ENCODE measurements around the gene NLRC3. TPM values are rescaled to one million over a fixed set of nuclear protein-coding genes. Genes with fewer than 3 reads are reported as not detected.

The NLRC3 gene
- total and polyA plus RNA-seq, 7 donors = 0.25 to 1.4 (median 0.76) TPM

DNA sequence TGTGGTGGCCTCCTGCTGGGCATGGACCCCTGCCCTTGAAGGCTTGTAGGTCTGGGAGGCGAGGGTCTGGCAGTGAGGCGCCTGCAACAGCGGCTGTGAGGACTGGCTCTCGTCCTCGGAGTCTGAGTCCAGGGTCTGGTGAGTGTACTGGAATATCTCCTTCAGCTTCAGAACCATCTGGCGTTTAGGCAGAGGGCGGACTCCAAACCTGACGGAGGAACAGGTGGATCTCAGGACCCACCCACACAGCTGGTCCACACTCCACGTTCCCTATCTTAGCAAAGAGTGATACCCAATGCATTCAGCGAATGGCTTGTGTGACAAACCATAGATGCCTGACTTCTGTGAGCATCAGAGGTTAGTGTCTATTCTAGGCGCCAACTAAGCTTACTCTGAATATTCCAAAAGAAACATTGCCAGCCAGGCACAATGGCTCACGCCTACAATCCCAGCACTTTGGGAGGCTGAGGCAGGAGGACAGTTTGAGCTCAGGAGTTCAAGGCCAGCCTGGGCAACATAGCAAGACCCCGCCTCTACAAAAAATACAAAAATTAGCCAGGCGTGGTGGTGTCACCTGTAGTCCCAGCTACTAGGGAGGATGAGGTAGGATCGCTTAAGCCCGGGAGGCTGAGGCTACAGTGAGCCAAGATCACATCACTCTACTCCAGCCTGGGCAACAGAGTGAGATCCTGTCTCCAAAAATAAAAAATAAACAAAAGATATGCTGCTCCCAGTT is 6.3 kb upstream of the NLRC3 start:
- H3K4me3 ChIP-seq = no peak overlapping the region
- intact Hi-C loops (cut with DNase I) = no loop called here
- ATAC-seq (no peak), DNase-seq (peak in 1 of 2 donors; percentile 30)
- 93 to 94% (median 94%) methylated on average over 15 to 16 of the region's 16 CpGs for WGBS, 3 donors
- no peak overlapping the region for H3K27ac ChIP-seq
- TF ChIP-seq, protein P1, sequence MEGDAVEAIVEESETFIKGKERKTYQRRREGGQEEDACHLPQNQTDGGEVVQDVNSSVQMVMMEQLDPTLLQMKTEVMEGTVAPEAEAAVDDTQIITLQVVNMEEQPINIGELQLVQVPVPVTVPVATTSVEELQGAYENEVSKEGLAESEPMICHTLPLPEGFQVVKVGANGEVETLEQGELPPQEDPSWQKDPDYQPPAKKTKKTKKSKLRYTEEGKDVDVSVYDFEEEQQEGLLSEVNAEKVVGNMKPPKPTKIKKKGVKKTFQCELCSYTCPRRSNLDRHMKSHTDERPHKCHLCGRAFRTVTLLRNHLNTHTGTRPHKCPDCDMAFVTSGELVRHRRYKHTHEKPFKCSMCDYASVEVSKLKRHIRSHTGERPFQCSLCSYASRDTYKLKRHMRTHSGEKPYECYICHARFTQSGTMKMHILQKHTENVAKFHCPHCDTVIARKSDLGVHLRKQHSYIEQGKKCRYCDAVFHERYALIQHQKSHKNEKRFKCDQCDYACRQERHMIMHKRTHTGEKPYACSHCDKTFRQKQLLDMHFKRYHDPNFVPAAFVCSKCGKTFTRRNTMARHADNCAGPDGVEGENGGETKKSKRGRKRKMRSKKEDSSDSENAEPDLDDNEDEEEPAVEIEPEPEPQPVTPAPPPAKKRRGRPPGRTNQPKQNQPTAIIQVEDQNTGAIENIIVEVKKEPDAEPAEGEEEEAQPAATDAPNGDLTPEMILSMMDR (IDR thresholded peaks at IDR 0.05) = no peak
- no peaks in the 10 kb centered on the region for H3K4me1 ChIP-seq
- peaks cover 0 to 36% of the 10 kb centered on the region in 2 donors for H3K36me3 ChIP-seq (ENCODE audit: insufficient read depth in 1 of 2, low read depth in 1 of 2)
- no peaks in the 10 kb centered on the region for H3K27me3 ChIP-seq (ENCODE audit: insufficient read depth in 3 of 3, low read length in 2 of 3)
- no peaks in the 10 kb centered on the region for H3K9me3 ChIP-seq

DNA sequence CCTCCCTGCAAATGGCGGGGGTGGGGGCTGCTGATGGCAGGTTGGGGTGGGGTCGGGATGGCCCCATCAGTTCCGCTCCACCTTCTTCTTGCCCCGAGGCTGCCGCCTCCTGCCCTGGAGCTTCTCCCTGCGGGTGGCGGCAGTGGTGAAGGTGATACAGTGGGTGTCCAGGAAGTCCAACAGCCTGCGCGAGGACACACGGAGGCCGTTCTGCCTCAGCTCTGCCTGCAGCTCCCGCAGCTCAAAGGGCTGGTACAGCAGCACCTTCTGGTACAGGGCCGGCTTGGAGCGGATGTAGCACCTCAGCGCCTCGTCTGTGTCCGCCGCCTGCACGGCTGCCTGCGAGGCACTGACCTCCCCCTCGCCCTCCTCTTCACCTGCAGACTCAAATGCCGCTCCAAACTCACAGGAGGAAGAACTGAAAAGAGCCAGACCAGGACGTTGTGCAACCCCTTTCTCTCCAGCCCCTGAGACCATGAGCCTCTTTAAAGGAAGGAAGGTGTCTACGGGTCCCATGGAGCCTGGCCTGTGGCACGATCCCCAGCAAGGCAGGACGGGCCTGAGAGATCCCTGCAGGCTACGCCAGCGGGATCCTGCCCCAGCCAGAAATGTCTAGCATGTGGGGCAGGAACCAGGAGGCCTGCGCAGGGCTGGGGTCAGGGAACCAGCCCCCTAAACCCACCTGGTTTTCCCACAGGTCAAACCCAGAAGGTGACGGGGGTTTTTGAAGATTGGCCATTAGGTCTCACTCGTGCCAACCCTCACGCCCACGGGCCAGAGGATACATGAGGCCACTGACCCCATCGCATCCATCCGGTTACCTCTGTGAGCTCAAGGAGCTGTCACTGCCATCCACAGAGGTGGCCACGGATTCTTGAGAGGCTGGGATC is 5.3 kb upstream of the NLRC3 start:
- DNase-seq = peak in 1 of 2 donors; percentile 39
- TF ChIP-seq, protein P1 (IDR thresholded peaks at IDR 0.05) = no peak
- 93 to 95% (median 94%) methylated on average over 36 of the region's 36 CpGs for WGBS, 3 donors
- no peak for ATAC-seq
- intact Hi-C loops (cut with DNase I) = no loop called here
- Histone ChIP-seq H3K9me3 (no peaks in the 10 kb centered on the region), H3K27me3 (ENCODE audit: insufficient read depth in 3 of 3, low read length in 2 of 3) (no peaks in the 10 kb centered on the region), H3K36me3 (ENCODE audit: insufficient read depth in 1 of 2, low read depth in 1 of 2) (peaks cover 0 to 36% of the 10 kb centered on the region in 2 donors), H3K27ac (no peak overlapping the region), H3K4me3 (no peak overlapping the region), H3K4me1 (no peaks in the 10 kb centered on the region)

DNA sequence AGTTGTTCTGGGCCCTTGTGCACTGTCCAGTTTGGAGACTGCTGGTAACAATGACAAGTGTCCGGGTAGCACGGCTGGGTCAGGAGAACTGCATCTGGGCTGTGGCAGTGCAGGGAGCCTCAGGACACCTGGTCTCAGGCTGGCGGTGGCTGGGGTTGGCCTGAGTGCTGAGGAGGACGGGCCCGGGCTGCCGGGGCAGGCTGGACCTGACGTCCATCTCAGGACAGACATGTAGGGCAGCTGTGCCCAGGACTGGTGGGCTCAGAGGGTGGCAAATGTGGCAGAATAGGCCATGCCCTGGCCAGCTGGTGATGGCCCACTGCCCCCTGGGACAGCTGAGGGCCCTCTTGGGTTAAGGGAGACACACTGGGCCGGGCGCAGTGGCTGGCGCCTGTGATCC is 4.2 kb upstream of the NLRC3 start:
- no peaks in the 10 kb centered on the region for H3K9me3 ChIP-seq
- H3K27me3 ChIP-seq (ENCODE audit: insufficient read depth in 3 of 3, low read length in 2 of 3) = no peaks in the 10 kb centered on the region
- no peak overlapping the region for H3K4me3 ChIP-seq
- no peak overlapping the region for H3K27ac ChIP-seq
- ATAC-seq (no peak), DNase-seq (peak in 1 of 2 donors; percentile 37)
- TF ChIP-seq, protein P1 (IDR thresholded peaks at IDR 0.05) = no peak
- intact Hi-C loops (cut with DNase I) = no loop called here
- no peaks in the 10 kb centered on the region for H3K4me1 ChIP-seq
- 82 to 89% (median 84%) methylated on average over 9 to 10 of the region's 10 CpGs for WGBS, 3 donors
- H3K36me3 ChIP-seq (ENCODE audit: insufficient read depth in 1 of 2, low read depth in 1 of 2) = peaks cover 0 to 30% of the 10 kb centered on the region in 2 donors

DNA sequence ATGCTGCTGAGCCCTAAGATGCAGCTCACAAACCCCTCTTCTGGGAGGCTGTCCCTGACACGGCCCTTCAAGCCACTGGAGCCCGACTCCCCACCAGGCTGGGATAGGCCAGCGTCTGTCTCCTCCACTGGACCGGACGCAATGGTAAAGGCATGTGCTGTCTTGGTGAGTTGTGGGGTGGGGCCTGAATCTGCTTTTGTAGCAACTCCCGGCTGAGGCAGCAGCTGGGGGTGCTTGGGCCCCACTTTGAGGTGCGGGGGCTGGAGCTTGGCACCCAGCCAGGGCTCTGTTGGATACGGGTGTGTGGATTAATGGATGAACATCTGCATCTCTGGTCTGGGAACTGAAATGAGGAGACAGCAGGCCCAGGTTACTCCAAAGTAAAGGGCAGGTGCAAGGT is 3.5 kb upstream of the NLRC3 start:
- Histone ChIP-seq H3K4me1 (no peaks in the 10 kb centered on the region), H3K27ac (no peak overlapping the region), H3K27me3 (ENCODE audit: insufficient read depth in 3 of 3, low read length in 2 of 3) (no peaks in the 10 kb centered on the region), H3K9me3 (no peaks in the 10 kb centered on the region), H3K36me3 (ENCODE audit: insufficient read depth in 1 of 2, low read depth in 1 of 2) (peaks cover 0 to 26% of the 10 kb centered on the region in 2 donors), H3K4me3 (no peak overlapping the region)
- ATAC-seq (no peak), DNase-seq (peak in 1 of 2 donors; percentile 34)
- intact Hi-C loops (cut with DNase I) = no loop called here
- 62 to 72% (median 68%) methylated on average over 8 of the region's 8 CpGs for WGBS, 3 donors
- TF ChIP-seq, protein P1 (IDR thresholded peaks at IDR 0.05) = no peak

Data from psoas muscle (tissue), 8 donors.